Activated T-cell treated with anti-CD3 and anti-CD28 coated beads for 48 hours (primary cell): ENCODE measurements around the gene RREB1.
"Not testable (repeated sequence)": the region's sequence is repeated elsewhere in the genome, so short reads cannot be mapped to it uniquely, and the experiment has no call there.

ENCODE experiments used
- DNase-seq: peaks from one replicate; pipeline ENCODE4 v3.0.0-alpha.2; 2020; ENCODE audit warnings: low read depth

RREB1 gene

DNA sequence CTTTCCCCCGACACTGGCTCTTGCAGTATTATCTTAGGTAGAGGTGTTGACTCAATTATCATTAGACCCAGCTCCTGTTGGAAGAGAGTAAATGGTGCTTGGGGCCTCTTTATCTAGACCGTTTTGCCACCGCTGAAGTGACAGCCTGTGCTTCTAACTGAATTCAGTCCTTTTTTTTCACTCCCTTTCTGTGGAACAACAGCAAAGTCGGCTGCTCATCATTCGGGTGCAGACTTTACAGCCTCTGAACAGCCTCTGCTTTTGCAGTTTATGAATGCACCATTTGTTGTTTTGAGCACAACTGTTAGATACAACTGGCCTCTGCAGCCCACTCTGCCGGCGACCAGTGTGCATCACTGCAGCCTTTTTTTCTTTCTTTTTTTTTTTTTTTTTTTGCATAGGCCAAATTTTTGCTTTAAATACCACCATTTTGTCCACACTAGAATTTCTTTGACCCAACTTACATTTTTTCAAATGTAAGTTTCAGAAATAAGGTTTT, 35.8 kb downstream of the RREB1 start:
- no peak for DNase-seq

DNA sequence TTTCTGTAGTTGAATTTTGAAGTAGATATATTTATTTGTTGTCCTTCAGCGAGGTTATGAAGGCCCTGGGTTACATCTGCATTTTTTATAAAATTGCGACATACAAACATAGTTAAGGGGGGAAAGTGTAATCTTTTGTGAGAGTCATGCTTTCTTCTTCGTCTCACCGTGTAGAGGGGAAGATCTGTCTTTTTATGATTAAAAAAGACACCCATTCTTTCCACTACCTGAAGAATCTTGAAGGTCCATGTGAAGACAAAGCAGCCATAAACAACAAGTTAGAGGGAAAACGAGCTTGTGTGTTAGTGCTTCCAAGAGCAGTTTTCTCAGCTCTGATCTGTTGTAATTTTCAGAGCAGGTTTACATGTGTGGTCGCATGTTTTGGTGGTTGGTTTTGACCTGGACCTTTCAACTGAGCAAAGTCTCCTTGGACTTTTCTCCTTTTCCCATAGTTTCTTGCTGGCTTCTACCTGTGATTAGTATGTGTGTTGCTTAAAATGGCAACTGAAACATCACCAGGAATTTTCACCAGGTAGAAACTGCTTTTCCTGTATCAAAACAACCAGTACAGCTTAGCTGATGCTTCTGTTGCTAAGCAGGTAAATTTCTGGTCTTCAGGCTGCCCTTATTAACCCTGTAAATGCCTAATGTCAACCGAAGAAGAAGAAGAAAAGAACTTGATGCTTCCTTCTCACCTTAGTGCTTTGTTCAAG, 37.3 kb downstream of the RREB1 start:
- DNase-seq = no peak

DNA sequence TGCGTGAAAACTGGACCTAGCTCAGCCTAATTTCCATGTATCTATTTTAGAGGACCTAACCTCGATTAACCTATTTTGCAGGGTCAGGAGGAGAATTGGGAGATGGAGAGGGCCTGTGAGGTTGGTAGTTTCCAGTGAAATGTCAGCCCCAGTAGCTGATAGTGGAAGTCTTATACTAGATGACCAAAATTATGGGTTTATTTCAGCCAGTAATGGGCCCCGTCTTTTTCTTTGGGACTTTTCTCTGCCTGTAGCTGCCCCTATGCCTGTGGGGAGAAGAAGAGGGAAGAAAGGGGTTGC, 37.8 kb downstream of the RREB1 start:
- DNase-seq = no peak

DNA sequence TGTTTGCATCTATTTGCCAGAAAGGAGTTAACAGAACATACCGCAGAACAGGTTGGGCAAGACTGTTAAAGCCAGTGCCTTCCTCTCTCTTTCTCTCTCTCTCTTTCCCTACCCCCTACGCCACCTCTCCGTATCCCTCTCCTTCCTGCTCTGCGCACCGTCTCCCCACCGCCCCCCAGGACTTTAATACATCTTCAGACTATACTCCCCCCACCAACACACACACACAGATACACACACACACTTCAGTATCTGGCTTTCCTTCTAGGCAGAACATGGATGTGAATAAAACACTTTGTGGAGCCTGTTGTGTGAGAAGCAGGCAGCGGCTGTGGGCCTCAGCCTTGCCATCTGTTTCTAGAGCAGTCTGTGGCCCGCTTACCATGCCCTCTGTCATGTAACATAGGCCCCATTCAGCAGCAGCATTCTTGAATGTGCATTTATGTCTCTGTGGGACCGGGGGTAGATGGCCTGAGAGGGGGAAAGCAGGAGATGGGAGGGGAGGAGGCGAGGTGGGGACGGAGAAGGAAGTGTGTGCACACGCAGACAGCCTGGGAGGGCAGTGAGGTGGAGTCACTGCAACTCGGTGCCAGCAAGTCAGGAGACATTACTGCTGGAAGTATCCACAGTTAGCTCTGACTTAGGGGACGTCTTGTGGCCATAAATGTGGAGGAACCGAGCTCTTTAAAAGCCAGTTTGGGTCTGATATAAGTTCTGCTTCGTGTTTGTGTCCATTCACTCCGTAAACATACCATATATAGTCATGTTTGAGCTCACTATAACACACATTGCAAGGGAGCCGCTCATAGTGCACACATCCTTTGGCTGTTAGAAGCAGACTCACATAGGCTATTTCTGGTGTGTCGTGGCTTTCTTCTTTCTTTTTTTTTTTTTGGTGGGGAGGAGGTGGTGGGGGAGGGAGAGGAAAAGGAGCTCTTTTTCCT, 38.4 kb downstream of the RREB1 start:
- DNase-seq = no peak

DNA sequence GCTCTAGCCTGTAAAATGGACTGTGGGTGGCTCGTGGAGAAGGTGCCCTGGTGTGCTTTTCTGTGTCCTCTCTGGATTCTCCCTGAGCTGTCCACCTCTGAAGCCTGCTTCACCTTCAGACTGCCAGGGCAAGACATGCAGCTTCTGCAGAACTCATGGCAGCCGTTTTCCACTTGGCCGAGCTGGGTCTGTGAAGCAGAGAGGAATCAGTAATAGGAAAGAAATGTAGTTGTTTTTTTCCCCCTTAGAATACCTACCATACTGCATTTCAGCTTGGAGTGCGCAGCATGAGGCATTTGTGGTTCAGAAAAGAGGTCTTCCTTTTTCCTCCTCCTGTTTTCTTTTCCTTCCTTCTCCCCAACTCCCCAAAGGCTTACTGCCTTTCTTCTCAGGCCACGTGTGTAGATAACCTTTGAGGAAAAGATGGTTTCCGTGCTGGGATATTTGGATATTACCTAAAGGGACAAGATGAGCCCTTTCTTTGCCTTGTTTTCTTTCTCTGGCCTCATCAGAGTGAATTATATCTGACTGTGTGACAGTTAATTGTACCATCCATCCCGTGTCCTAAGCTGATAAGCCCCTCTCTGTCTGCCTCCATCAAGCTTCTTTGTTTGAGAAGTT, 39.4 kb downstream of the RREB1 start:
- no peak for DNase-seq

DNA sequence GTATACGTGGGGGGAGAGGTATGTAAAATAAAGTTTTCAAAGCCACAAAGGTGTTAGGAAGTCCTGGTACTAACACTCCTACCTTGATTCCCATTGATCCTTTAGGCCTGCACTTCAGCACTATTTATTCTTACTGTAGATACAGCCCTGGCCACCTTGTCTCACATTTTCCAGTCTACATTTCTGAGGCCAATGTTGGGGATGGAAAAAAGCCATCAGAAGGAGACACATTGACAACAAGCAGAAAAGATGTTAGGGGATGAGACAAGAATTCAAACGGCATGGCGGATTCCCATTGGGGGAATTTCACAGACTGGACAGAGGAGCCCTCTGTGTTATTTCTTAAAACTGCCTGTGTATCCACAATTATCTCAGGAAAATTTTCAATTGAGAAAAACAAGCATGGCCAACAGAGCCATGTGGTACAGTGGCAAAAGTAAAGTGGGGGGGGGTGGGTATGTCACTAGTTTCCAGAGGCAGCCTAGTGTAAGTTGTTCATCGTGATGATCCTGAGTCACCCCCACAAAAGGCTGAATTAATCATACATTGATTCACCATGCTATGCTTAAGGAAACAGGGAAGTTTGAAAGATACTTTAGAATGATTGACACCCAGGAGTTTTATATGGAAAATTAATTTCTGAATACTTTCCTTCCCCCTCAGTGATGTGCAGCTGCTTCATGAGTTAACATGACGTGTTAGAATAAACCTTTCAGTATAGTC, 40.5 kb downstream of the RREB1 start:
- no peak for DNase-seq

DNA sequence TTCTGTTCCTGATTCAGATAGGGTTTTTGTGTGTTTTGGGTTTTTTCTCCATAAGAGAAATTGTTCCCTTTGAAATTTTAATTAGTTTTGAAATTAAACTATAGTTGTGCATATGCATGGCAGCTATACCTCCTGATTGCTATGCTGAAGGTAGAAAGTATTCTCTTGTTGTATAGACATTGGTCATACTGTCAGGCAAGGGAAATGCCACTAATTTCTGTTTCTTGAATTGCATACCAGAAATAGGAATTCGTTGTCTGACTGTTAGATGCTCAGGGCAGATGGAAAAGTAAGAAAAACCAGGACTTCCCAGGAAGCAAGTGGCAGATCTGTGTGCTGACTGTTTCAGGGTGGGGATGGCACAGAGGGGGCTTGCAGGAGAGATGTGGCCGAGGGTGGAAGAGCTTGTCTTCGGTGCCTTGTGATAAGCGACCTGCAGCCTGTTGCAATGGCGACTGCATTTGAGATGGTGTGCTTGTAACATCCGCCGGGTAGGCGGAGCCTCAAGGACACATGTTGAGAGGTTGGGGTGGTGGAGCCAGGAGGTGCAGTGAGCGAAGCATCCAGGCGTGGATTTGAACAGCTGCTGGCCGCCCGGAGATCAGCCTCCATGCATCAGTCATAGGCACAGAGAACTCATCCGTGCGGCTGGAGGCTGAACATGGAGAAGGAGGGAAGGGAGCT, 42.8 kb downstream of the RREB1 start:
- DNase-seq = no peak

DNA sequence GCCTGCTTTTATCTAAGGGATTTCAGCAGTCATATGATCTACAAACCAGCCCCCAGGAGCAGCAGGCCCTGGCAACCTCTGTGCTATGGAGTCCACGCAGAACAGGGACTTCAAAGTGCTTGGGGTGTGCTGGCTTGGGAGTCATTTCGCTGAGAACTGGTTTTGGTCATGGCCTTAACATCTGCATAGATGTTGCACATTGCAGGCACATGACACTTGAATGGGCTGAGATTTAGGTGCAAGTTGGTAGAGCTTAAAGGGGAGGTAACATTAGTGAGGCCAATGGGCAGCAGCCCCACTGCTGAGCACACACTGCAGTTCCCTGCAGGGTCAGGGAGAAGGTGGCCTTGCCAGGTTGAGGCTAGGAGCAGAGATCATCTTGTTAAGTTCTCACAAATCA, 43.6 kb downstream of the RREB1 start:
- DNase-seq = no peak

DNA sequence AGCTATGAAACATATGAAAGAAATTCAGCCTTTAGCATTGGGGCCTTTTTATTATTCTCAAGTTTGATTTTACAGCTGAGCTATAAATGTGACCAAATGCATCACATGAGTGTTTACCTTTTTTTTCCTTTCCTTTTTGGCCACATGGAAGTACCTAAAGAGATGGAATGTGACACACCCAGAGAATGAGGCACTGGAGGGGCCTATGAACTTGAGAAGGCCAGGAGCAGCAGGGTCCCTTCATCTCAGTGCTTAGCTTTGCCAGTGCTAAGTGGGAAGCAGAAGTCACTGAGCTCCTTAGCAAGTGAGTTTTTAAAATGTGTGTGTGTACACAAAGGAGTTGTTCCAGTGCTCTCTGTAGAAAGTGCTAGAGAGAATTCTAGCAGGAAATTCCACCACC, 44.7 kb downstream of the RREB1 start:
- DNase-seq = no peak

DNA sequence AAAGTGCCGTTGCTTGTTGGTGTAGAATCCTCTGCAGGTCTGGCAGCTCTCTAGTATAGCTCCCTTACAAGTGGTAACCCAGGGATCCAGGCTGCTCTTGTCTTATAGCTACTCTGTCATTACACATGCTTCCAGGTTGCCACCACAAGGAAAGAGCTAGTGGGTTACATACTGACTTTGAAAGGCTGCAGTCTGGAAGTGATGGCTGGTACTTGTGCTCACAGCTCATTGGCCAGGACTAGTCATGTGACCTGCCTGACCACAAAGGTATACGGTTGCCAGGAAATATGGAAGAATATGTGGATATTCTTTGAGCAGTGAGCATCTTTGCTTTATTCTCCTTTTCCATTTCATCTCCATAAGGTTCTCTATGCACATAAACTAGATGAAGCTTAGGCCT, 46.0 kb downstream of the RREB1 start:
- no peak for DNase-seq

DNA sequence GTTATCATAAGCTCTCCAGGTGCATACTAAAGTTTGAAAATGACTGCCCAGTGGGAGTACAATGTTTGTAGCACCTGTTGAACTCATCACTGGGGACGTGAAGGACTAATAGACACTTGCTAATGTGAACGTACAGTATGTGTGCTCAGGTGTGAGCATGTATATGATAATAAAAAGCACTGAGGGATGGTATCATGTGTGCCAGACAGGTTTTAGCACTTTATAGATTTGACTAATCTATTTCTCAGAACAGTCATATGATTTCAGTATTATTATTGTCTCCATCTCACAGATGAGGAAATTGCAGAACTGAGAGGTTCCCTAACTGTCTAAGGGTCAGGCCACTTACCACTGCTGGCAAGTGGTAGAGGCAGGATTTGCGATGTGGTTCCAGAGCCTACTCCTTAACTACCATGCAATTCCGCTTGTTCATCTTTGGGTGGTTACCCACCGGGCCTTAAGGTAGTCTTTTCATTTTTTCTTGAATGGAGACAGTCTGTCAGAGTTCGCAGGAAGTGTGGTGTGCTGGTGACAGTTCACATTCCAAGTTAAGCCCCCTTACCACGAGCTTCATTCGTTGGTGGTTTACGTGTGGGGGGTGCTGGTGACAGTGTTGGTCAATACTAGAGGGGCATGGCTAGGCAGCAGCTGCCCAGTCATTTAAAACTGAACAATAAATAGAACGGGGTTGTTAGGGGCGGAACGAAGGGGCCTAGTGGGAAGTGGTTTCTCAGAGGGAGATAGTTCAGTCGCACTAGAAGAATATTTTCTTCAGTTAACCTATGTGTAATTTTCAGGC, 46.8 kb downstream of the RREB1 start:
- DNase-seq = no peak

DNA sequence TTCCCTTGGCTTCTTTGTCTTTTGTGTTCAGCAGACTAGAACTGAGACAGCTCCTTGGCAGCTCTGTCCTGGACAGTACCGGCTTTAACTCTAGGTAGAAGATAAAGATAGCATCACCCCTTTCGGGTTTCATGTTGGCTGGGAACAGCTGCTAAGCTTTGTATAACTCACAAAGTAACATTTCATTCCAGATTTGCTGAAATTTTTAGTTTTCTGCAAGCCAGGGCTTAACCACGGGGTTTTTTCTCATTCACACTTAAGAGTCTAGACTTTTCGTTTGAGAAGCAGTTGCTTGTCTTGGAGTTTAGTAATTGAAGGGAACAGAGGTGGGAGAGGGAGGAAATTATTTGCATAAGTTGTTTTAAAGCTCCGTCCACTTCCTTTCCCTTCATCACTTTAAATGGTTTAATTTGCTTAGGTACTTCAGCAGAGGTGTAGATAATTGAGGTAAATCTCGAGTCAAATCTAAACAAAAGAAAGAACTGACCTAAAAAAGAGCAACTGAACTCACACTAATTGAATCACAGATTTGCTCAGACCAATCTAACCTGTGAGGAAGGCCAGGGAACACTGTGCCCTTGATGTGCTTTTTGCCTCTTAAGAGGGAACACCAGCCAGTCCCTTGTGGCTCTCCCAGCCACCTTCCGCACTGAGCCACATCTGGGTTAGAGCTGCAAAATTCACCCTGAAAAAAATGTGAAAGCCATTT, 48.3 kb downstream of the RREB1 start:
- DNase-seq = no peak

DNA sequence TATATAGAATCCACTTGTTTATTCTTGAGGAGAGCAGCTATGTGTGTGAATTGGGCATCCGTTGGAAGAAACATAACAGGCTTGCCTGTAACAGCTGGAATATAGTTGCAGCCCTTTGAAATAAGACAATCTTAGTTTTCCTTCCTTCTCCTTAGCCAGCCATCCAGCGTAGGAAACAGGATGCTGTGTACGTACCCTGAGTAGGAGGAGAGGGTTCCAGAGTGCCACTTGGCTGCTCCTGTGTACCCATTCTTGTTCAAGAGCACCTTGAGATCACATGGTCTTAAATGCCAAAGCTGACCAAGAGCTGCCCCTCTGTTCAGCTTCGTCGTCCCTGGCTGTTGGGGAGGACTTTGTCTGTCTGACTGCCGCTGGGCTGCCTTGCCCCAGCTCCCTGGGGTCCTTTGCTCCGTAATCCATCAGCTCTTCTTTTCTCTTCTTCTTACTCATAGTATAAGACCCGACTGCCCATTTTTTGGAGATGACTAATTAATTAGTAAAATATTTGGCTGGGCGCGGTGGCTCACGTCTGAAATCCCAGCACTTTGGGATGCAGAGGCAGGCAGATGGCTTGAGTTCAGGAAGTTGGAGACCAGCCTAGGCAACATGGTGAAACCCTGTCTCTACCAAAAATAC, 49.0 kb downstream of the RREB1 start:
- no peak for DNase-seq

DNA sequence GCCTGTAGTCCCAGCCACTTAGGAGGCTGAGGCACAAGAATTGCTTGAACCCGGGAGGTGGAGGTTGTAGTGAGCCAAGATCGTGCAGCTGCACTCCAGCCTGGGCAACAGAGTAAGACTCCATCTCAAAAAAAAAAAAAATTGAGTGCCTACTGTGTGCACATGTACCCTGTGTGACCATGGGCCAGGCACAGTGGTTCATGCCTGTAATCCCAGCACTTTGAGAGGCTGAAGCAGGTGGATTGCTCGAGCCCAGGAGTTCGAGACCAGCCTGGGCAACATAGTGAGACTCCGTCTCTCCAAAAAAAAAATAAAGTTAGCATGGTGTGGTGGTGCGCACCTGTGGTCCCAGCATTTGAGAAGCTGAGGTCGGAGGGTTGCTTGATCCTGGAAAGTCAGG, 49.5 kb downstream of the RREB1 start:
- DNase-seq = not testable (repeated sequence)

DNA sequence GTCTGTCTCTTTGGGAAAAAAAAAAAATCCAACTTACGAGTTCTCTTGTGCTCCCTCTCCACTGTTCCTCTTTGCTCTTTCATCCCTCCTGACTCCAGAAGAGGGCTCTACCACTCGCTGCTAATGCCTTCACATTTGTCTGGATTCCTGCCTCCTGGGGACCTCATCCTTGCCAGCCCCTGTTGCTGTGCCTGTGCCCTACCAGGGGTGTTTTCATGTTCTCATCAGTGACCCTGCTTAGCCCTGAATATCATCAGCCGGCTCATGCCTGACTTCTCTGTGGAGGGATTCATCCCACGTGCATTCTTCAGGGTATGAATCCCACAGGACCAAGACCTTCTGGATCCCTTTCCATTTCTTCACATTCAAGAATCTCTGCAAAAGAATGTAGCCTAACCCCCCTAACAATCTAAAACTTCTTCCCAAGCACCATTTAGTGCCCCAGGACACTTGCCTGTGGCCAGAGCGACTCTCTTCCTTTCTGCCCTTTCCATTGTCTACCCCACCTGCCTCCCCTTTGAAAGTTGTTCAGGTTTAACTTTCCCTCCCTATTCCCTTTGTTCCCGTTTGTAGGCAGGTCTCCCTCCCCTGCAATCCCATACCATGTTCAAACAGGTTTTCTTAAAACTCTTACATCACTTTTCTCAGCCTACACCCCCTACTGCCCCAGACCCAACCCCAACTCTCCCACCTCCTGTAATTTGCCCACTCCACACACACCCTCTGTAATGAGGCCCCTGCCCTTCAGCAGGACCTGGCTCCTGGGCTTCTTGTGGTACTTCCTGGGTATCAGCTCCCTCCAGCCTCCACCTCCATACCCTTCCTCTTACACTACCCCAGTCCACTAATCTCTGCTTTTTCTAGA, 50.2 kb downstream of the RREB1 start:
- no peak for DNase-seq

DNA sequence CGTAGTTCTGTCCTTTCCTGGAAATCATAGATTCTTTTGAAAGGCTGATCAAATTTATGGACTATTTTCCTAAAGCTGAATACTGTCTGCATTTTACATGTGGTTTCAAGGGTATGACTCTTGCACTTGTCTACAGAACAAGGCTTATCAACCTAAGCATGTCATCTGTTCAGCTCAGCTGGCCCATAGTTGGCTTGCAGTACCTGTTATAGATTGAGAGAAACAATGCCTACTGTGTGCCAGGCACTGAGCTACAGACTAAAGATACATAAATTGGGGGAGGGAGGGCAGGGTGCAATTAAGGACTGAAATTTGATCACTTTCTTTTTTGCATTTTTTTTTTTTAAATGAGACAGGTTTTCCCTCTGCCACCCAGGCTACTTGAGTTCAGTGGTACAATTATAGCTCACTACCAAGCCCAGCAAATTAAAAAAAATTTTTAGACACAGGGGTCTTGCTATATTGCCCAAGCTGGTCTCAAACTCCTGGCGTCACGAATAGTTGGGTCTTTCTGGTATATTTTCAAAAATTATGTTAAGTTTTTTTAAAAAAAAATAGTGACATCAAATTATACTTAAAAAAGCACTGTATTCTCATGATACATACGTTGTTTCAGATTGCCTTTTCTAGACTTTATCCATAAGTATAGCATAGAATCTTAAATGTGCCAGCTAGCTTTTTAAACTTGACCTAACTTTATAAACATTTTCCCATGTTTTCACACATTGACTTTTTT, 52.2 kb downstream of the RREB1 start:
- DNase-seq = no peak

DNA sequence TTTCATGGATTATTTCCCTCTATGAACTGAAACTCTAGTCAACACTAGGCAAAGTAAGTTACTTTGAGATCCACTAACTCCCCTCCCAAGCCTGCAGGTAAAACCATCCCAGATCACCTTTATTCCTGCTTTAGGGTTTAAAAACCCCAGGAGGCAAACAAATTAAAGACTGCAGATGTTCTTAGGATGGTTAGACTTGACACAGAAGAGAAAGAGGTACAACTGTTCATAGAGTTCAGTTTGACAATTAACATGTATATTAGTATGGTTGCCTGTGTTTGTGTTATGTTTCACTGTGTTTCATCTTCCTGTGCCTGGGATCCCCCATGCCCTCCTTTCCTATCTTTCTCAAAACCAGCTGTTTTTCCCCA, 53.5 kb downstream of the RREB1 start:
- no peak for DNase-seq

DNA sequence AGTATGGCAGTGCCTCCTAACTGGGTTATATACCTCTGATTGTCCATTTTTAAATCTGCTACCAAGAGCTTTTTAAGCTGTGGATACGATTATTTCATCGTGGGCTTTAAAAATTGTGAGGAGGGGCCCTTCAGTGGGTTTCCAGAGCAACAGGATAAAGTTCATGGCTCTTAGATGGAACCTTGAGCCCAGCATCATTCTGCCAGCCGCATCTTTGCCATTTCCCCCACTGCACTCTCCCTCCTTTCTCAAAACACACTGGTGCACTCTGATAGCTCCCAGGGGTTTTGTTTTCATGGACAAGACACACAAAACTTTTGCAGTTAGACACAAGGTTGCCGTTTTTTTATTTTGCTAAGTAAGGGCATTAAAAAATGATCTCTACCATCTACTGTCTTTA, 54.1 kb downstream of the RREB1 start:
- DNase-seq = no peak
